ENCODE measurements around the gene ARIH2. TPM values are rescaled to one million over a fixed set of nuclear protein-coding genes. Genes with fewer than 3 reads are reported as not detected.

Gene ARIH2
- total RNA-seq, 4 donors from 2014 or later, result 78.9 to 109 (median 97.5) TPM

GRCh38 chr3:49015072-49015471 lies 96.4 kb downstream of the ARIH2 start:
- intact Hi-C loops (cut with DNase I), result no loop called here
- H3K27me3 ChIP-seq, result no peaks in the 10 kb centered on the region
- no peaks in the 10 kb centered on the region for H3K9me3 ChIP-seq
- no peak for DNase-seq (ENCODE audit: extremely low spot score)
- H3K27ac ChIP-seq (replicated peaks in 1 of 4), result no peak overlapping the region
- no peak for TF ChIP-seq POLR2AphosphoS5 (IDR thresholded peaks at IDR 0.05)
- TF ChIP-seq EP300 (IDR thresholded peaks at IDR 0.05), result no peak
- TF ChIP-seq POLR2A (IDR thresholded peaks at IDR 0.05; ENCODE audit: low read depth), result no peak
- TF ChIP-seq, protein P1, sequence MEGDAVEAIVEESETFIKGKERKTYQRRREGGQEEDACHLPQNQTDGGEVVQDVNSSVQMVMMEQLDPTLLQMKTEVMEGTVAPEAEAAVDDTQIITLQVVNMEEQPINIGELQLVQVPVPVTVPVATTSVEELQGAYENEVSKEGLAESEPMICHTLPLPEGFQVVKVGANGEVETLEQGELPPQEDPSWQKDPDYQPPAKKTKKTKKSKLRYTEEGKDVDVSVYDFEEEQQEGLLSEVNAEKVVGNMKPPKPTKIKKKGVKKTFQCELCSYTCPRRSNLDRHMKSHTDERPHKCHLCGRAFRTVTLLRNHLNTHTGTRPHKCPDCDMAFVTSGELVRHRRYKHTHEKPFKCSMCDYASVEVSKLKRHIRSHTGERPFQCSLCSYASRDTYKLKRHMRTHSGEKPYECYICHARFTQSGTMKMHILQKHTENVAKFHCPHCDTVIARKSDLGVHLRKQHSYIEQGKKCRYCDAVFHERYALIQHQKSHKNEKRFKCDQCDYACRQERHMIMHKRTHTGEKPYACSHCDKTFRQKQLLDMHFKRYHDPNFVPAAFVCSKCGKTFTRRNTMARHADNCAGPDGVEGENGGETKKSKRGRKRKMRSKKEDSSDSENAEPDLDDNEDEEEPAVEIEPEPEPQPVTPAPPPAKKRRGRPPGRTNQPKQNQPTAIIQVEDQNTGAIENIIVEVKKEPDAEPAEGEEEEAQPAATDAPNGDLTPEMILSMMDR (IDR thresholded peaks at IDR 0.05), result no peak
- peaks cover 35 to 53% (median 45%) of the 10 kb centered on the region in 4 donors for H3K4me1 ChIP-seq
- WGBS, result 78% methylated on average over 6 of the region's 8 CpGs
- no peak overlapping the region for H3K4me3 ChIP-seq
- peaks cover 17 to 57% (median 54%) of the 10 kb centered on the region in 4 donors for H3K36me3 ChIP-seq

DNA sequence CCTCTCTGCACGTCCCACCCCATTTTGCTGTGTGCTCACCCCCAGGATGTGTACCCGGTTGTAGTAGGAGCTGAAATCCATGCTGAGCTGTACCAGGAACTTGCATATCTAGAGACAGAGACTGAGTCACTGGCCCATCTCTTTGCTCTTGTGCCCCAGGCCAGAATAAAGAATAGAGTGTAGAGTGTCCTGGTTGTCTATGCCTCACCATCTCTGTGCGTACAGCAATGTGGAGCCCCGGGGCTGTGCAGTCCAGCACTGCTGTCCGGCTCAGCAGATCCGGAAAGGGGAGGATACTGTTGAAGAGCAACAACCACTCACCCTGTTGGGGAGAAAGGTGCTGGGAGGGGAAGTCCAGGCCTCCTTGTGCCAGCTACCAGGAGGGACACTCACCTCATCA lies 97.1 kb downstream of the ARIH2 start:
- intact Hi-C loops (cut with DNase I), result no loop called here
- no peak for TF ChIP-seq POLR2A (IDR thresholded peaks at IDR 0.05; ENCODE audit: low read depth)
- TF ChIP-seq, protein P1 (IDR thresholded peaks at IDR 0.05), result no peak
- 73% methylated on average over 5 of the region's 6 CpGs for WGBS
- no peak for DNase-seq (ENCODE audit: extremely low spot score)
- Histone ChIP-seq H3K36me3 (peaks cover 17 to 57% (median 54%) of the 10 kb centered on the region in 4 donors), H3K4me3 (no peak overlapping the region), H3K27me3 (no peaks in the 10 kb centered on the region), H3K27ac (replicated peaks in 1 of 4) (no peak overlapping the region), H3K9me3 (no peaks in the 10 kb centered on the region), H3K4me1 (peaks cover 41 to 60% (median 52%) of the 10 kb centered on the region in 4 donors)

GRCh38 chr3:49016414-49017228 lies 98.0 kb downstream of the ARIH2 start:
- Histone ChIP-seq H3K27me3 (no peaks in the 10 kb centered on the region), H3K9me3 (no peaks in the 10 kb centered on the region), H3K27ac (replicated peaks in 1 of 4) (peak overlapping the region in 1 of 4 donors; percentile 100), H3K4me3 (no peak overlapping the region), H3K4me1 (peaks cover 41 to 59% (median 51%) of the 10 kb centered on the region in 4 donors), H3K36me3 (peaks cover 17 to 52% (median 50%) of the 10 kb centered on the region in 4 donors)
- DNase-seq (ENCODE audit: extremely low spot score), result no peak
- intact Hi-C loops (cut with DNase I), result no loop called here
- WGBS, result 85% methylated on average over 6 of the region's 6 CpGs
- TF ChIP-seq EP300 (IDR thresholded peaks at IDR 0.05) (no peak), POLR2A (IDR thresholded peaks at IDR 0.05; ENCODE audit: low read depth) (no peak), POLR2AphosphoS5 (IDR thresholded peaks at IDR 0.05) (no peak)
- TF ChIP-seq, protein P1 (IDR thresholded peaks at IDR 0.05), result no peak

- intact Hi-C loops (cut with DNase I), result no loop called here
- H3K27ac ChIP-seq (replicated peaks in 1 of 4), result peak overlapping the region; percentile 79 to 100 (median 85)
- H3K9me3 ChIP-seq, result no peaks in the 10 kb centered on the region
- H3K4me1 ChIP-seq, result peaks cover 37 to 53% (median 46%) of the 10 kb centered on the region in 4 donors
- H3K36me3 ChIP-seq, result peaks cover 17 to 44% (median 42%) of the 10 kb centered on the region in 4 donors
- DNase-seq (ENCODE audit: extremely low spot score), result no peak
- 10% methylated on average over 7 of the region's 23 CpGs for whole genome bisulfite sequencing
- H3K27me3 ChIP-seq, result no peaks in the 10 kb centered on the region
- H3K4me3 ChIP-seq, result peak overlapping the region; percentile 70 to 95 (median 82)
- TF ChIP-seq POLR2AphosphoS5 (IDR thresholded peaks at IDR 0.05) (peak in 1 of 2 donors; percentile 7), EP300 (IDR thresholded peaks at IDR 0.05) (no peak)
- TF ChIP-seq, protein P1 (IDR thresholded peaks at IDR 0.05), result no peak
These were observed 98.8 kb downstream of the ARIH2 start for GRCh38 chr3:49017229-49017970.

All from esophagus muscularis mucosa (tissue), 4 donors.